HepG2 (cell line): Measurements from ENCODE around the gene RIN3. TPM values are rescaled to one million over a fixed set of nuclear protein-coding genes. Genes with fewer than 3 reads are reported as not detected.

Experiments used
- ATAC-seq: fragments of 200-7000 bp; cut with Tn5 transposase; 3 replicates; pipeline ENCODE4 v1.9.1; 2020; ENCODE audit warnings: mild to moderate bottlenecking, moderate library complexity
- BruUV-seq: library from RNA; stranded (reverse); fragments of 400-500 nt; replicated peaks from 2 replicates; lab custom pipeline; 2021; lab: Mats Ljungman, UMichigan
- CTCF ChIA-PET: fragments of 300-600 bp; formaldehyde crosslinking; extraction: SDS; loops from one replicate; lab custom pipeline; 2021; ENCODE audit warnings: low total read pairs, inconsistent platforms, low intra/inter-chr PET ratio; lab: Yijun Ruan, JAX
- POLR2A ChIA-PET: fragments of 350-600 bp; sonication (Branson Sonifier 250); formaldehyde crosslinking; loops from one replicate; lab custom pipeline; 2020; ENCODE audit warnings: antibody characterized with exemption, inconsistent platforms; lab: Yijun Ruan, JAX
- DNase-seq: peaks from one replicate; pipeline ENCODE4 v3.0.0-alpha.2; 2015; ENCODE audit warnings: low spot score
- FAIRE-seq: peaks from 3 replicates; lab custom pipeline; 2011; peaks lifted over from hg19 to GRCh38; lab: Jason Lieb, UNC
- H2AFZ ChIP-seq: one replicate; pipeline ENCODE4 v1.6.1; 2011; ENCODE audit warnings: low read length, inconsistent platforms
- H3K27ac ChIP-seq: fragments of 300-600 bp; 3 replicates; pipeline ENCODE4 v1.8.0; 2011; ENCODE audit warnings: mixed run types, mild to moderate bottlenecking, mixed read lengths, low read length, inconsistent platforms; ENCODE audit not compliant: insufficient read depth; ENCODE audit errors: extremely low read length
- H3K27me3 ChIP-seq, 2 experiments: fragments of 200-600 bp in 1 of 2; 2 replicates in 1 of 2; 3 replicates in 1 of 2; pipeline versions ENCODE4 v1.6.0 to v1.8.0; 2011; ENCODE audit warnings: low read length in 2 of 2, mild to moderate bottlenecking in 2 of 2, moderate library complexity in 2 of 2, inconsistent platforms in 1 of 2; ENCODE audit not compliant: insufficient read depth in 2 of 2, control insufficient read depth in 1 of 2
- H3K36me3 ChIP-seq, 2 experiments: fragments of 200-600 bp in 1 of 2; replicated peaks in 1 of 2; 2 replicates in 1 of 2; 3 replicates in 1 of 2; pipeline versions ENCODE4 v1.5.1 to v1.8.0; 2011; ENCODE audit warnings: low read length in 2 of 2, inconsistent platforms in 1 of 2; ENCODE audit not compliant: insufficient read depth in 2 of 2, control insufficient read depth in 1 of 2
- H3K4me1 ChIP-seq: 2 replicates; pipeline ENCODE4 v1.5.1; 2012; ENCODE audit warnings: low read length, inconsistent platforms; ENCODE audit not compliant: insufficient read depth
- H3K4me2 ChIP-seq: 2 replicates; pipeline ENCODE4 v1.6.0; 2011; ENCODE audit warnings: low read depth, low read length, inconsistent platforms
- H3K4me3 ChIP-seq, 3 experiments: fragments of 200-600 bp in 1 of 3; sonication (generic), shearing (Covaris generic) in 1 of 3; replicated peaks in 1 of 3; 2 replicates each; pipeline ENCODE4 v1.5.1; 2011 to 2016; ENCODE audit warnings: low read length in 3 of 3, inconsistent platforms in 2 of 3, low read depth in 2 of 3, mild to moderate bottlenecking in 2 of 3, control low read depth in 1 of 3, mixed read lengths in 1 of 3; ENCODE audit not compliant: insufficient read depth in 1 of 3
- H3K79me2 ChIP-seq: one replicate; pipeline ENCODE4 v1.6.1; 2011; ENCODE audit warnings: low read length, inconsistent platforms; ENCODE audit not compliant: insufficient read depth
- H3K9ac ChIP-seq: 2 replicates; pipeline ENCODE4 v1.6.0; 2011; ENCODE audit warnings: mild to moderate bottlenecking, low read depth, low read length, inconsistent platforms; ENCODE audit not compliant: insufficient read depth
- H3K9me3 ChIP-seq: 2 replicates; pipeline ENCODE4 v1.5.1; 2012; ENCODE audit warnings: mild to moderate bottlenecking, low read length
- H4K20me1 ChIP-seq: 2 replicates; pipeline ENCODE4 v1.6.0; 2011; ENCODE audit warnings: inconsistent platforms, mild to moderate bottlenecking, low read length, moderate library complexity; ENCODE audit not compliant: insufficient read depth
- CEBPG ChIP-seq: IDR thresholded peaks from 2 replicates; pipeline ENCODE4 v1.6.1; 2016
- CERS6 ChIP-seq: sonication (generic); formaldehyde crosslinking; IDR thresholded peaks from 2 replicates; pipeline ENCODE4 v1.5.0; 2020; ENCODE audit warnings: missing genetic modification reagents
- GFI1 ChIP-seq: sonication (generic); formaldehyde crosslinking; IDR thresholded peaks from 2 replicates; pipeline ENCODE4 v1.5.0; 2020; ENCODE audit warnings: missing genetic modification reagents, mild to moderate bottlenecking, borderline replicate concordance
- MAFF ChIP-seq: IDR thresholded peaks from 2 replicates; pipeline ENCODE4 v1.6.1; 2011; ENCODE audit warnings: low read depth, low read length, improper control_type of control experiment
- MTA1 ChIP-seq: sonication (generic); formaldehyde crosslinking; IDR thresholded peaks from 2 replicates; pipeline ENCODE4 v1.4.0; 2020; ENCODE audit warnings: missing genetic modification reagents, mild to moderate bottlenecking, borderline replicate concordance
- MYNN ChIP-seq: sonication (generic); formaldehyde crosslinking; IDR thresholded peaks from 2 replicates; pipeline ENCODE4 v1.4.0; 2020; ENCODE audit warnings: mild to moderate bottlenecking, low read depth, missing genetic modification reagents
- SRSF4 ChIP-seq: fragments of 200-400 bp; formaldehyde crosslinking; IDR thresholded peaks from one replicate; pipeline ENCODE4 v1.6.1; 2018; ENCODE audit warnings: mild to moderate bottlenecking, low read depth, low read length, moderate library complexity; ENCODE audit not compliant: poor library complexity, severe bottlenecking
- THAP7 ChIP-seq: sonication (generic); formaldehyde crosslinking; IDR thresholded peaks from 2 replicates; pipeline ENCODE4 v1.8.1; 2023; ENCODE audit warnings: mild to moderate bottlenecking, missing genetic modification reagents
- YY1 ChIP-seq: IDR thresholded peaks from 2 replicates; pipeline ENCODE4 v1.6.1; 2011; ENCODE audit warnings: low read length, low read depth, moderate library complexity, mild to moderate bottlenecking; ENCODE audit not compliant: insufficient read depth, insufficient replicate concordance
- ZFP90 ChIP-seq: sonication (generic); formaldehyde crosslinking; IDR thresholded peaks from 2 replicates; pipeline ENCODE4 v1.8.0; 2022; ENCODE audit warnings: missing genetic modification reagents, mild to moderate bottlenecking, inconsistent platforms, borderline replicate concordance
- ZNF780A ChIP-seq: sonication (generic); formaldehyde crosslinking; IDR thresholded peaks from 2 replicates; pipeline ENCODE4 v1.8.0; 2022; ENCODE audit warnings: mild to moderate bottlenecking, missing genetic modification reagents, moderate library complexity
- WGBS: methylation state at CpG from one replicate; pipeline ENCODE4 v1.1.6; 2017; ENCODE audit warnings: low lambda C conversion rate; 5-methylcytosine and 5-hydroxymethylcytosine counted together
- in situ Hi-C: cut with HindIII; loops from 2 replicates; pipeline ENCODE4 v1.10.0; 2017; ENCODE audit warnings: low pct_unique_long_range_greater_than_20kb; ENCODE audit not compliant: extremely low pct_ligation_motif_present
- intact Hi-C: fragments of 100-400 bp; cut with micrococcal nuclease; formaldehyde crosslinking; loops from one replicate; pipeline ENCODE4 v1.10.0; 2022; ENCODE audit not compliant: unreplicated experiment
- polyA plus RNA-seq, 8 experiments: library from polyadenylated mRNA; depleted of rRNA in 3 of 8; stranded (reverse) in 7 of 8; unstranded in 1 of 8; fragments of >200 nt; fragmentation: Illumina TruSeq in 4 of 8; extraction: Trizol in 4 of 8; gene quantifications; 2 replicates each; pipeline versions ENCODE4 v1.2.1 to v1.2.3, GENCODE V29; 2011 to 2016; ENCODE audit warnings: low read depth in 4 of 8, missing spikeins in 1 of 8, mixed read lengths in 1 of 8; ENCODE audit not compliant: insufficient read depth in 1 of 8
- total RNA-seq, 5 experiments: library from RNA; depleted of rRNA; stranded (reverse); fragments of >200 nt; fragmentation: Illumina TruSeq; extraction: Trizol; gene quantifications; 2 replicates each; pipeline ENCODE4 v1.2.3, GENCODE V29; 2016; ENCODE audit warnings: low read depth in 1 of 5

Gene RIN3
- total and polyA plus RNA-seq, 2 of the 13 experiments (the other 11 are each of a cell fraction or from before 2014, with no cell fraction given): 2.3 to 3.6 TPM

- WGBS: 97% methylated on average over 7 of the region's 9 CpGs
- POLR2A ChIA-PET: no interaction called here
Measured at GRCh38 chr14:92644970-92645515, 131.5 kb downstream of the RIN3 start.

More at GRCh38 chr14:92644970-92645515, 131.5 kb downstream of the RIN3 start:
- in situ Hi-C loops: no loop called here
- CTCF ChIA-PET: no interaction called here
- no peaks in the 10 kb centered on the region for H3K4me1 ChIP-seq
- DNase-seq (no peak), FAIRE-seq (no peak), ATAC-seq (no peak)
- intact Hi-C loops: no loop called here
- no peak overlapping the region for H3K27ac ChIP-seq
- H3K4me2 ChIP-seq: no peak overlapping the region
- no peak overlapping the region for H3K9ac ChIP-seq
- H3K36me3 ChIP-seq: peaks cover 2 to 15% of the 10 kb centered on the region in 2 experiments; a peak in 3 of 5 replicates
- TF ChIP-seq THAP7: no peak
- no peak for TF ChIP-seq MTA1 (CRISPR knock-in tag)
- no peak for TF ChIP-seq MYNN (CRISPR knock-in tag)
- TF ChIP-seq CEBPG (CRISPR knock-in tag): no peak
- TF ChIP-seq ZFP90: peak; percentile 94
- TF ChIP-seq GFI1 (CRISPR knock-in tag): no peak
- TF ChIP-seq ZNF780A (CRISPR knock-in tag): no peak
- TF ChIP-seq YY1: no peak
- 0 out of 2 replicates have a peak, but pooled peaks have one; percentile 5 for TF ChIP-seq MAFF
- no peak for TF ChIP-seq SRSF4
- no peak for TF ChIP-seq CERS6
- H3K4me3 ChIP-seq: no peak overlapping the region
- BruUV-seq: no TSS peak
- H2AFZ ChIP-seq: no peak overlapping the region
- no peaks in the 10 kb centered on the region for H3K9me3 ChIP-seq
- no peaks in the 10 kb centered on the region for H3K79me2 ChIP-seq
- H4K20me1 ChIP-seq: no peaks in the 10 kb centered on the region
- H3K27me3 ChIP-seq: no peaks in the 10 kb centered on the region; a peak in 1 of 5 replicates
